HG03095 (cell line): Measurements from ENCODE around the gene L2HGDH.
"Not testable (repeated sequence)": the region's sequence is repeated elsewhere in the genome, so short reads cannot be mapped to it uniquely, and the experiment has no call there.

Experiments
- ATAC-seq: cut with Tn5 transposase; IDR thresholded peaks from one replicate; pipeline ENCODE4 v1.9.1; 2021; ENCODE audit warnings: moderate library complexity; ENCODE audit not compliant: unreplicated experiment

L2HGDH gene

GRCh38 chr14:50311972-50312733 lies at the start of gene L2HGDH, which contains the start of gene DMAC2L:
L2HGDH (minus strand) TSS chr14:50312229; CDS start chr14:50312150, 79 bp downstream.
DMAC2L (plus strand) TSS chr14:50312324; CDS start chr14:50321488, 9,164 bp downstream.
- ATAC-seq = peak; percentile 93

- ATAC-seq = no peak
Observed at GRCh38 chr14:50360851-50361250, 48.8 kb upstream of the L2HGDH start.

GRCh38 chr14:50360093-50360492 lies 48.1 kb upstream of the L2HGDH start:
- no peak for ATAC-seq

GRCh38 chr14:50359631-50360030 lies 47.6 kb upstream of the L2HGDH start:
- ATAC-seq = no peak

- ATAC-seq = no peak
Observed at GRCh38 chr14:50357753-50358395, 45.8 kb upstream of the L2HGDH start.

GRCh38 chr14:50357124-50357523 lies 45.1 kb upstream of the L2HGDH start:
- ATAC-seq = no peak

- not testable (repeated sequence) for ATAC-seq
Observed at GRCh38 chr14:50356283-50356682, 44.3 kb upstream of the L2HGDH start.

- no peak for ATAC-seq
Observed at GRCh38 chr14:50355692-50356091, 43.7 kb upstream of the L2HGDH start.

GRCh38 chr14:50354527-50354926 lies 42.5 kb upstream of the L2HGDH start:
- ATAC-seq = no peak

GRCh38 chr14:50353126-50353525 lies 41.1 kb upstream of the L2HGDH start:
- no peak for ATAC-seq

- ATAC-seq = no peak
Observed at GRCh38 chr14:50352584-50352983, 40.6 kb upstream of the L2HGDH start.

- ATAC-seq = no peak
Observed at GRCh38 chr14:50350975-50351374, 38.9 kb upstream of the L2HGDH start.

- no peak for ATAC-seq
Observed at GRCh38 chr14:50348933-50349332, 36.9 kb upstream of the L2HGDH start.

- ATAC-seq = no peak
Observed at GRCh38 chr14:50347521-50347920, 35.5 kb upstream of the L2HGDH start.

GRCh38 chr14:50345846-50346422 lies 33.9 kb upstream of the L2HGDH start:
- no peak for ATAC-seq

GRCh38 chr14:50344876-50345563 lies 33.0 kb upstream of the L2HGDH start:
- no peak for ATAC-seq

- ATAC-seq = peak; percentile 85
Observed at GRCh38 chr14:50344116-50344775, 32.2 kb upstream of the L2HGDH start.

GRCh38 chr14:50343434-50343833 lies 31.4 kb upstream of the L2HGDH start:
- no peak for ATAC-seq

- ATAC-seq = peak; percentile 41
Observed at GRCh38 chr14:50342221-50343078, 30.4 kb upstream of the L2HGDH start.

GRCh38 chr14:50340963-50341362 lies 28.9 kb upstream of the L2HGDH start:
- no peak for ATAC-seq
